Dedifferentiated amniotic fluid mesenchymal stem cell (primary cell): Measurements from ENCODE around the gene CAPNS2.

Experiments
- DNase-seq: peaks from one replicate; pipeline ENCODE4 v3.0.0-alpha.2; 2016; ENCODE audit errors: extremely low spot score

The CAPNS2 gene

GRCh38 chr16:55566432-55567175 lies at the start of gene CAPNS2:
TSS of gene CAPNS2 (plus strand) at chr16:55566684. CDS start at chr16:55566757, 73 bp downstream.
- DNase-seq: no peak

- no peak for DNase-seq
Measured at GRCh38 chr16:55521792-55522191, 44.7 kb upstream of the CAPNS2 start.

GRCh38 chr16:55526441-55526840 lies 40.0 kb upstream of the CAPNS2 start:
- DNase-seq: no peak

GRCh38 chr16:55527885-55528284 lies 38.6 kb upstream of the CAPNS2 start:
- DNase-seq: no peak

- DNase-seq: no peak
Measured at GRCh38 chr16:55529018-55529417, 37.5 kb upstream of the CAPNS2 start.

GRCh38 chr16:55530316-55530856 lies 36.1 kb upstream of the CAPNS2 start:
- DNase-seq: no peak

GRCh38 chr16:55532227-55532626 lies 34.3 kb upstream of the CAPNS2 start:
- no peak for DNase-seq

- DNase-seq: no peak
Measured at GRCh38 chr16:55534756-55535155, 31.7 kb upstream of the CAPNS2 start.

- DNase-seq: no peak
Measured at GRCh38 chr16:55539049-55539448, 27.4 kb upstream of the CAPNS2 start.

- no peak for DNase-seq
Measured at GRCh38 chr16:55539488-55539887, 27.0 kb upstream of the CAPNS2 start.

- DNase-seq: no peak
Measured at GRCh38 chr16:55540221-55540620, 26.3 kb upstream of the CAPNS2 start.

GRCh38 chr16:55542459-55543082 lies 23.9 kb upstream of the CAPNS2 start:
- DNase-seq: peak; percentile 65

GRCh38 chr16:55543472-55543871 lies 23.0 kb upstream of the CAPNS2 start:
- peak; percentile 59 for DNase-seq

- DNase-seq: peak; percentile 61
Measured at GRCh38 chr16:55552621-55553020, 13.9 kb upstream of the CAPNS2 start.

GRCh38 chr16:55555436-55555835 lies 11.0 kb upstream of the CAPNS2 start:
- DNase-seq: no peak

GRCh38 chr16:55557186-55557585 lies 9.3 kb upstream of the CAPNS2 start:
- DNase-seq: no peak

- DNase-seq: no peak
Measured at GRCh38 chr16:55559233-55559632, 7.3 kb upstream of the CAPNS2 start.

GRCh38 chr16:55559933-55560516 lies 6.5 kb upstream of the CAPNS2 start:
- DNase-seq: no peak

- DNase-seq: no peak
Measured at GRCh38 chr16:55561319-55561848, 5.1 kb upstream of the CAPNS2 start.

GRCh38 chr16:55562936-55563335 lies 3.5 kb upstream of the CAPNS2 start:
- DNase-seq: no peak

- DNase-seq: no peak
Measured at GRCh38 chr16:55563797-55564196, 2.7 kb upstream of the CAPNS2 start.

- no peak for DNase-seq
Measured at GRCh38 chr16:55565086-55565485, 1.4 kb upstream of the CAPNS2 start.

GRCh38 chr16:55567382-55567781 lies 898 bp downstream of the CAPNS2 start:
- peak; percentile 40 for DNase-seq
